ENCODE data around the gene SYNC. TPM values are rescaled to one million over a fixed set of nuclear protein-coding genes. Genes with fewer than 3 reads are reported as not detected.

SYNC gene
- total and polyA plus RNA-seq, 2 experiments from 2014 or later = 6.8 to 9.0 TPM

- Histone ChIP-seq H3K4me3 (no peak overlapping the region), H4K20me1 (ENCODE audit: insufficient read depth, poor library complexity, severe bottlenecking) (no peaks in the 10 kb centered on the region), H2AFZ (no peak overlapping the region), H3K27me3 (no peaks in the 10 kb centered on the region), H3K27ac (no peak overlapping the region), H3K79me2 (no peaks in the 10 kb centered on the region), H3K4me2 (no peak overlapping the region), H3K4me1 (ENCODE audit: insufficient read depth) (peaks cover 5% of the 10 kb centered on the region), H3K9me3 (ENCODE audit: low read depth) (no peaks in the 10 kb centered on the region), H3K9me2 (replicated peaks; ENCODE audit: insufficient read depth) (no peaks in the 10 kb centered on the region), H3K36me3 (replicated peaks; ENCODE audit: insufficient read depth, low read depth) (no peaks in the 10 kb centered on the region)
- 75% methylated on average over 1 of the region's 1 CpG for WGBS (ENCODE audit: low lambda C conversion rate, missing lambda C conversion rate)
- TF ChIP-seq EZH2 (IDR thresholded peaks at IDR 0.05; ENCODE audit: borderline replicate concordance) (no peak), EZH2phosphoT487 (IDR thresholded peaks at IDR 0.05; ENCODE audit: low read depth, severe bottlenecking, unreplicated experiment) (no peak), CTCF (IDR thresholded peaks at IDR 0.05; ENCODE audit: poor library complexity) (no peak)
- DNase-seq (ENCODE audit: low spot score) = no peak
These were observed 25.3 kb upstream of the SYNC start for GRCh38 chr1:32727876-32728275.

GRCh38 chr1:32725615-32725982, 23.0 kb upstream of the SYNC start:
- TF ChIP-seq EZH2 (IDR thresholded peaks at IDR 0.05; ENCODE audit: borderline replicate concordance) = no peak
- TF ChIP-seq CTCF (IDR thresholded peaks at IDR 0.05; ENCODE audit: poor library complexity) = no peak
- TF ChIP-seq EZH2phosphoT487 (IDR thresholded peaks at IDR 0.05; ENCODE audit: low read depth, severe bottlenecking, unreplicated experiment) = no peak
- Histone ChIP-seq H3K4me1 (ENCODE audit: insufficient read depth) (peaks cover 5% of the 10 kb centered on the region), H3K9me3 (ENCODE audit: low read depth) (no peaks in the 10 kb centered on the region), H3K4me2 (no peak overlapping the region), H3K4me3 (no peak overlapping the region), H3K36me3 (replicated peaks; ENCODE audit: insufficient read depth, low read depth) (no peaks in the 10 kb centered on the region), H4K20me1 (ENCODE audit: insufficient read depth, poor library complexity, severe bottlenecking) (no peaks in the 10 kb centered on the region), H3K9me2 (replicated peaks; ENCODE audit: insufficient read depth) (no peaks in the 10 kb centered on the region), H2AFZ (peak overlapping the region; percentile 33), H3K79me2 (no peaks in the 10 kb centered on the region), H3K27ac (no peak overlapping the region), H3K27me3 (no peaks in the 10 kb centered on the region)
- no peak for DNase-seq (ENCODE audit: low spot score)
- 91% methylated on average over 3 of the region's 3 CpGs for WGBS (ENCODE audit: low lambda C conversion rate, missing lambda C conversion rate)

DNA sequence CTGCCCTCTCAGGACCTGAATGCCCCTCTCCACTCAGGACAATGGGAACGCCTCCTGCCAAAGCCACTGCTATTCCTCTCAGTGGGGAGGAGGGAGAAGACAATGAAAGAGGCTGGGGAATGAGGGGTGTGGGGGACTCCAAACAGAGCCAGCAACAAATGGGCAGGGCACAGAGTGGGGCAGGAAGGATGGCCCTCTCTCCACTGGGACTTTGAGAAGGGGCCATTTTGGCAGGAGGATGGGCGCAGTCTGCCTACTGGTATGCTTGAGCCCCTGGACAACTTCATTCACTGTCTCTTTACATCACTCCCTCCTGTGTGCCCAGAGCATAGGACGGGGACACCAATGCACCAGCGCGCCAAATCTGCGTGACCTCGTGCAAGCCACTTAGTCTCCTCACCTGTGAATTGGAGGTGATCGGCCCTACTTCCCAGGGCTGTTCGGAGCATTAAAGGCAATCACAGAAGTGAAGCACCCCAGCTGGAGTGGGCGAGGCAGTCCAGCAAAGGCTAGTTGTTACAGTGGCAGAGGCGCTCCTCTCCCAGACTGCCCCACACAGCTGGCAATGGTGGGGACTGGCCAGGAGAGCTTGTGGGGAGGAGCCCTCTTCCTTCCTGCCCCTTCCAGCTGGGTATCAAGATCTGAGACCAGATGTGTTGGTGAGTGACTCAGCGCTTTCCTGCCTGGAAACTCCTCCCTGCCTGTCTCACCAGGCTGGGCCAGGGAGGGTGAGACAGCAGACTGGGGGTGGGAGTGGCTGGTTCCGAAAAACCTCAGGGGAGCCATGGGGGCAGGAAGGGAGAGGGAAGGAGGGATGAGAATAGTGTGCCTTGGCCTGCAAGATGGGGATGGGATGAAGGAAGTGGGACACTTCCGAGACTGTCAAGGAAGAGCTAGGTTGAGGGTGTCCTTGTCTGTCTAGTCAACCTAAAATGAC, 22.4 kb upstream of the SYNC start:
- no peak for TF ChIP-seq EZH2phosphoT487 (IDR thresholded peaks at IDR 0.05; ENCODE audit: low read depth, severe bottlenecking, unreplicated experiment)
- TF ChIP-seq EZH2 (IDR thresholded peaks at IDR 0.05; ENCODE audit: borderline replicate concordance) = no peak
- TF ChIP-seq CTCF (IDR thresholded peaks at IDR 0.05; ENCODE audit: poor library complexity) = no peak
- no peaks in the 10 kb centered on the region for H4K20me1 ChIP-seq (ENCODE audit: insufficient read depth, poor library complexity, severe bottlenecking)
- peak; percentile 79 for DNase-seq (ENCODE audit: low spot score)
- H3K36me3 ChIP-seq (replicated peaks; ENCODE audit: insufficient read depth, low read depth) = no peaks in the 10 kb centered on the region
- H3K79me2 ChIP-seq = no peaks in the 10 kb centered on the region
- no peak overlapping the region for H3K4me3 ChIP-seq
- H3K9me2 ChIP-seq (replicated peaks; ENCODE audit: insufficient read depth) = no peaks in the 10 kb centered on the region
- no peak overlapping the region for H3K4me2 ChIP-seq
- H3K9me3 ChIP-seq (ENCODE audit: low read depth) = no peaks in the 10 kb centered on the region
- 76% methylated on average over 14 of the region's 14 CpGs for WGBS (ENCODE audit: low lambda C conversion rate, missing lambda C conversion rate)
- H3K4me1 ChIP-seq (ENCODE audit: insufficient read depth) = peaks cover 5% of the 10 kb centered on the region
- no peaks in the 10 kb centered on the region for H3K27me3 ChIP-seq
- H3K27ac ChIP-seq = no peak overlapping the region
- peak overlapping the region; percentile 33 for H2AFZ ChIP-seq
